ENCODE data around the gene FOXJ2.

DNA sequence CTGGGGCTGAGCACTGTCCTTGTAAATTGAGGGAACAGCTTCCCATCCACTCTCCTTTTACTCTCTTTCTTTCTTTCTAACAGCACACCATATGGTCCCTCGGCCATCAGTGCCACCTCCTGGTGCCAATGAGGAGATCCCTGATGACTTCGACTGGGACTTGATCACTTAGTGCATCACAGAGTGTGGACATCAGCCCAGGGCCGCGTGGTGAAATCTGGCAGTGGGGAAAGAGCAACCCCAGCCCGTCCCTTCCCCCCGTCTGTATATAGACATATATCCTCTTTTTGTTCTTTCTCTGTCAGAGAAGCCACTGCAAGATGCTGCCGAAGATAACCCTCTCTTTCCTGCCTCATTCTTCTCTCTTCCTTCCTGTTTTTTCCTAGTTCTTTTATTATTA, 20.2 kb downstream of the FOXJ2 start:
- TF ChIP-seq, protein P1, sequence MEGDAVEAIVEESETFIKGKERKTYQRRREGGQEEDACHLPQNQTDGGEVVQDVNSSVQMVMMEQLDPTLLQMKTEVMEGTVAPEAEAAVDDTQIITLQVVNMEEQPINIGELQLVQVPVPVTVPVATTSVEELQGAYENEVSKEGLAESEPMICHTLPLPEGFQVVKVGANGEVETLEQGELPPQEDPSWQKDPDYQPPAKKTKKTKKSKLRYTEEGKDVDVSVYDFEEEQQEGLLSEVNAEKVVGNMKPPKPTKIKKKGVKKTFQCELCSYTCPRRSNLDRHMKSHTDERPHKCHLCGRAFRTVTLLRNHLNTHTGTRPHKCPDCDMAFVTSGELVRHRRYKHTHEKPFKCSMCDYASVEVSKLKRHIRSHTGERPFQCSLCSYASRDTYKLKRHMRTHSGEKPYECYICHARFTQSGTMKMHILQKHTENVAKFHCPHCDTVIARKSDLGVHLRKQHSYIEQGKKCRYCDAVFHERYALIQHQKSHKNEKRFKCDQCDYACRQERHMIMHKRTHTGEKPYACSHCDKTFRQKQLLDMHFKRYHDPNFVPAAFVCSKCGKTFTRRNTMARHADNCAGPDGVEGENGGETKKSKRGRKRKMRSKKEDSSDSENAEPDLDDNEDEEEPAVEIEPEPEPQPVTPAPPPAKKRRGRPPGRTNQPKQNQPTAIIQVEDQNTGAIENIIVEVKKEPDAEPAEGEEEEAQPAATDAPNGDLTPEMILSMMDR (IDR thresholded peaks at IDR 0.05): no peak
- no peak for TF ChIP-seq POLR2A (IDR thresholded peaks at IDR 0.05)
